ENCODE results near the gene MKI67. TPM values are rescaled to one million over a fixed set of nuclear protein-coding genes. Genes with fewer than 3 reads are reported as not detected.
A peak's percentile ranks its signal among the peaks of the same experiment; 100 is the strongest.

MKI67 gene
- total and polyA plus RNA-seq, 2 of the 13 experiments (the other 11 are each of a cell fraction or from before 2014, with no cell fraction given), result 6.7 to 22.9 TPM

GRCh38 chr10:128069351-128070051 is 56.7 kb downstream of the MKI67 start (continued):
- TF ChIP-seq CTCF (CRISPR knock-in tag; IDR thresholded peaks at IDR 0.05) (peak; percentile 79), MIXL1 (CRISPR knock-in tag; IDR thresholded peaks at IDR 0.05) (peak; percentile 57; the same call in 1 of the 2 replicates), ZNF335 (CRISPR knock-in tag; IDR thresholded peaks at IDR 0.05) (no peak), SMC3 (IDR thresholded peaks at IDR 0.05; ENCODE audit: low read length) (peak; percentile 81), RAD21 (CRISPR knock-in tag; IDR thresholded peaks at IDR 0.05) (0 out of 2 replicates have a peak, but pooled peaks have one; percentile 28), ZC3H4 (CRISPR knock-in tag; IDR thresholded peaks at IDR 0.05; ENCODE audit: borderline replicate concordance) (no peak), ZNF343 (CRISPR knock-in tag; IDR thresholded peaks at IDR 0.05) (no peak), CREM (IDR thresholded peaks at IDR 0.05) (no peak), CREM (CRISPR knock-in tag; IDR thresholded peaks at IDR 0.05) (no peak), KDM3A (CRISPR knock-in tag; IDR thresholded peaks at IDR 0.05; ENCODE audit: low read depth) (no peak)

- FAIRE-seq (no peak), DNase-seq (ENCODE audit: low spot score) (no peak), ATAC-seq (no peak)
- H3K79me2 ChIP-seq (ENCODE audit: insufficient read depth, low read length), result no peaks in the 10 kb centered on the region
- no peak overlapping the region for H2AFZ ChIP-seq (ENCODE audit: low read length)
- H3K36me3 ChIP-seq (replicated peaks in 1 of 2; ENCODE audit: control insufficient read depth in 1 of 2, insufficient read depth in 2 of 2, low read length in 2 of 2), result no peaks in the 10 kb centered on the region
- 15% methylated on average over 4 of the region's 19 CpGs for WGBS (ENCODE audit: low lambda C conversion rate)
- H3K9ac ChIP-seq (ENCODE audit: insufficient read depth, low read depth, low read length), result no peak overlapping the region
- no peaks in the 10 kb centered on the region for H3K9me3 ChIP-seq (ENCODE audit: low read length)
- TF ChIP-seq ZNF235 (CRISPR knock-in tag; IDR thresholded peaks at IDR 0.05; ENCODE audit: borderline replicate concordance) (no peak), FOXO4 (CRISPR knock-in tag; conservative IDR thresholded peaks at IDR 0.05) (no peak), FOXJ3 (CRISPR knock-in tag; IDR thresholded peaks at IDR 0.05; ENCODE audit: borderline replicate concordance) (no peak), ZNF143 (CRISPR knock-in tag; IDR thresholded peaks at IDR 0.05) (no peak)
- in situ Hi-C loops (cut with HindIII; ENCODE audit: extremely low pct_ligation_motif_present, low pct_unique_long_range_greater_than_20kb) (loop anchor here (5.0 to 10.0 kb wide), 2 partner anchors 161 to 354 kb away; partner anchors contain the start of gene PTPRE), intact Hi-C loops (cut with micrococcal nuclease; ENCODE audit: unreplicated experiment) (loop anchor here (1.0 to 5.0 kb wide), 3 partner anchors 33 to 351 kb away; no protein-coding TSS in a partner anchor)
- ChIA-PET CTCF (ENCODE audit: low intra/inter-chr PET ratio, low total read pairs) (interaction anchor here (1.2 to 2.6 kb wide), 2 partner anchors 33 to 162 kb away, joined by 4 to 7 read pairs; partner anchors contain the start of gene PTPRE), POLR2A (no interaction called here)
- no peaks in the 10 kb centered on the region for H3K4me1 ChIP-seq (ENCODE audit: insufficient read depth, low read length)
- BruUV-seq (replicated peaks), result no TSS peak
- H3K4me2 ChIP-seq (ENCODE audit: low read depth, low read length), result no peak overlapping the region
- H3K27ac ChIP-seq (ENCODE audit: extremely low read length, insufficient read depth, low read length), result no peak overlapping the region
- H3K4me3 ChIP-seq (replicated peaks in 1 of 3; ENCODE audit: insufficient read depth in 1 of 3, low read depth in 2 of 3, low read length in 3 of 3), result no peak overlapping the region
- no peaks in the 10 kb centered on the region for H4K20me1 ChIP-seq (ENCODE audit: insufficient read depth, low read length)
- H3K27me3 ChIP-seq (ENCODE audit: control insufficient read depth in 1 of 2, insufficient read depth in 2 of 2, low read length in 2 of 2), result peaks cover 10 to 59% of the 10 kb centered on the region in 2 experiments; a peak in 3 of 5 replicates
These were observed 57.6 kb downstream of the MKI67 start for GRCh38 chr10:128068398-128069285.
